AG04449 (cell line): Measurements from ENCODE around the gene DIPK1C.
A peak's percentile ranks its signal among the peaks of the same experiment; 100 is the strongest.

ENCODE experiments used
- CTCF ChIA-PET: fragments of 350-600 bp; formaldehyde crosslinking; extraction: SDS; loops from one replicate; lab custom pipeline; 2021; ENCODE audit warnings: antibody characterized with exemption; lab: Yijun Ruan, JAX
- POLR2A ChIA-PET: fragments of 400-600, 350-600 bp; formaldehyde crosslinking; extraction: SDS; loops from one replicate; lab custom pipeline; 2020; ENCODE audit warnings: antibody characterized with exemption, inconsistent platforms; lab: Yijun Ruan, JAX
- DNase-seq: peaks from one replicate; pipeline ENCODE4 v3.0.0-alpha.2; 2010; ENCODE audit warnings: low read depth, low spot score
- H3K4me3 ChIP-seq: 2 replicates; pipeline ENCODE4 v1.5.1; 2011; ENCODE audit warnings: low read depth, mild to moderate bottlenecking, control low read depth, low read length
- CTCF ChIP-seq: IDR thresholded peaks from one replicate; pipeline ENCODE4 v1.5.1; 2011; ENCODE audit warnings: mild to moderate bottlenecking, moderate library complexity, low read length, control low read depth, inconsistent platforms; ENCODE audit not compliant: insufficient read depth; ENCODE audit errors: missing control alignments

The DIPK1C gene

GRCh38 chr18:74496508-74497323 is 39.6 kb upstream of the DIPK1C start:
- CTCF ChIA-PET, result interaction anchor here (1.1 to 5.9 kb wide), 3 partner anchors 143 to 309 kb away, joined by 3 to 46 read pairs (median 7); no protein-coding TSS in a partner anchor
- H3K4me3 ChIP-seq, result peak overlapping the region; percentile 88
- DNase-seq, result no peak
- POLR2A ChIA-PET, result interaction anchor here (0.7 kb wide), 1 partner anchor 81 kb away, joined by 3 read pairs; no protein-coding TSS in a partner anchor
- peak; percentile 24 for TF ChIP-seq CTCF

GRCh38 chr18:74495581-74496507 is 38.7 kb upstream of the DIPK1C start, which contains the start of gene CNDP2:
Gene CNDP2 (plus strand): TSS chr18:74496363. CDS start chr18:74499974, 3,611 bp downstream.
- no peak for TF ChIP-seq CTCF
- H3K4me3 ChIP-seq, result peak within 1 kb of the TSS; percentile 88
- ChIA-PET CTCF (interaction anchor here (0.7 to 5.9 kb wide), 4 partner anchors 143 to 308 kb away, joined by 3 to 46 read pairs (median 5); no protein-coding TSS in a partner anchor), POLR2A (interaction anchor here (0.7 kb wide), 1 partner anchor 81 kb away, joined by 3 read pairs; no protein-coding TSS in a partner anchor)
- DNase-seq, result peak; percentile 75

GRCh38 chr18:74494514-74494913 is 37.4 kb upstream of the DIPK1C start:
- TF ChIP-seq CTCF, result no peak
- ChIA-PET CTCF (interaction anchor here (2.1 to 5.9 kb wide), 3 partner anchors 141 to 300 kb away, joined by 7 to 46 read pairs (median 12); no protein-coding TSS in a partner anchor), POLR2A (no interaction called here)
- H3K4me3 ChIP-seq, result no peak overlapping the region
- no peak for DNase-seq

GRCh38 chr18:74493689-74494088 is 36.6 kb upstream of the DIPK1C start:
- no peak overlapping the region for H3K4me3 ChIP-seq
- POLR2A ChIA-PET, result no interaction called here
- DNase-seq, result no peak
- CTCF ChIA-PET, result interaction anchor here (1.1 to 5.9 kb wide), 5 partner anchors 11 to 299 kb away, joined by 3 to 46 read pairs (median 6); no protein-coding TSS in a partner anchor
- TF ChIP-seq CTCF, result peak; percentile 45

GRCh38 chr18:74492259-74492658 is 35.2 kb upstream of the DIPK1C start:
- no peak for DNase-seq
- H3K4me3 ChIP-seq, result no peak overlapping the region
- TF ChIP-seq CTCF, result no peak
- POLR2A ChIA-PET, result no interaction called here
- CTCF ChIA-PET, result interaction anchor here (1.2 to 5.9 kb wide), 2 partner anchors 139 to 295 kb away, joined by 3 to 46 read pairs; no protein-coding TSS in a partner anchor
